Stimulated activated CD8-positive, alpha-beta memory T cell treated with anti-CD3 and anti-CD28 coated beads, Interleukin-12 subunit alpha, Interleukin-12 subunit beta, amount 100 ng/mL, for 4 hours (primary cell): ENCODE data around the gene CTPS2.
"Not testable (repeated sequence)": the region's sequence is repeated elsewhere in the genome, so short reads cannot be mapped to it uniquely, and the experiment has no call there.

Experiments used
- DNase-seq: peaks from one replicate; pipeline ENCODE4 v3.0.0-alpha.2; 2020; ENCODE audit warnings: low read depth

The CTPS2 gene

GRCh38 chrX:16712548-16713155 is at the start of gene CTPS2:
Gene CTPS2, minus strand, starts transcription at chrX:16712669. Its CDS starts 9,767 bp downstream, at chrX:16702902.
- peak; percentile 15 for DNase-seq

- not testable (repeated sequence) for DNase-seq
Measured at GRCh38 chrX:16761500-16761899, 49.0 kb upstream of the CTPS2 start.

- DNase-seq, result no peak
Measured at GRCh38 chrX:16756724-16757123, 44.3 kb upstream of the CTPS2 start.

GRCh38 chrX:16754019-16754418 is 41.5 kb upstream of the CTPS2 start:
- DNase-seq, result no peak

- no peak for DNase-seq
Measured at GRCh38 chrX:16750136-16750535, 37.7 kb upstream of the CTPS2 start.

- no peak for DNase-seq
Measured at GRCh38 chrX:16748425-16748824, 36.0 kb upstream of the CTPS2 start.

GRCh38 chrX:16745659-16746058 is 33.2 kb upstream of the CTPS2 start:
- DNase-seq, result no peak

GRCh38 chrX:16745102-16745501 is 32.6 kb upstream of the CTPS2 start:
- DNase-seq, result no peak

GRCh38 chrX:16743604-16744325 is 31.3 kb upstream of the CTPS2 start:
- DNase-seq, result no peak

GRCh38 chrX:16739574-16739973 is 27.1 kb upstream of the CTPS2 start:
- no peak for DNase-seq

- DNase-seq, result no peak
Measured at GRCh38 chrX:16737024-16737423, 24.6 kb upstream of the CTPS2 start.

GRCh38 chrX:16733013-16733412 is 20.5 kb upstream of the CTPS2 start:
- DNase-seq, result no peak

- DNase-seq, result no peak
Measured at GRCh38 chrX:16730450-16730849, 18.0 kb upstream of the CTPS2 start.

GRCh38 chrX:16727637-16728036 is 15.2 kb upstream of the CTPS2 start:
- DNase-seq, result no peak

GRCh38 chrX:16726347-16726988 is 14.0 kb upstream of the CTPS2 start:
- not testable (repeated sequence) for DNase-seq

- no peak for DNase-seq
Measured at GRCh38 chrX:16725072-16725471, 12.6 kb upstream of the CTPS2 start.

GRCh38 chrX:16722481-16722880 is 10.0 kb upstream of the CTPS2 start:
- DNase-seq, result no peak

- peak; percentile 94 for DNase-seq
Measured at GRCh38 chrX:16719334-16720084, 7.0 kb upstream of the CTPS2 start, which contains the start of gene SYAP1. Gene SYAP1, plus strand, starts transcription at chrX:16719612. Its CDS starts 113 bp downstream, at chrX:16719725.

- no peak for DNase-seq
Measured at GRCh38 chrX:16718824-16719333, 6.4 kb upstream of the CTPS2 start.

GRCh38 chrX:16716451-16716850 is 4.0 kb upstream of the CTPS2 start:
- DNase-seq, result not testable (repeated sequence)

- DNase-seq, result not testable (repeated sequence)
Measured at GRCh38 chrX:16715638-16716037, 3.2 kb upstream of the CTPS2 start.

GRCh38 chrX:16714504-16714903 is 2.0 kb upstream of the CTPS2 start:
- no peak for DNase-seq
